GM19240 (cell line): ENCODE results near the gene NODAL.
"Not testable (repeated sequence)": the region's sequence is repeated elsewhere in the genome, so short reads cannot be mapped to it uniquely, and the experiment has no call there.

Experiments used
- DNase-seq: peaks from one replicate; pipeline ENCODE4 v3.0.0; 2011; ENCODE audit warnings: low spot score; ENCODE audit not compliant: insufficient read length

The NODAL gene

GRCh38 chr10:70441161-70441894 lies at the start of gene NODAL:
Gene NODAL (minus strand): TSS chr10:70441681. CDS start chr10:70441667, 14 bp downstream.
- DNase-seq: no peak

DNA sequence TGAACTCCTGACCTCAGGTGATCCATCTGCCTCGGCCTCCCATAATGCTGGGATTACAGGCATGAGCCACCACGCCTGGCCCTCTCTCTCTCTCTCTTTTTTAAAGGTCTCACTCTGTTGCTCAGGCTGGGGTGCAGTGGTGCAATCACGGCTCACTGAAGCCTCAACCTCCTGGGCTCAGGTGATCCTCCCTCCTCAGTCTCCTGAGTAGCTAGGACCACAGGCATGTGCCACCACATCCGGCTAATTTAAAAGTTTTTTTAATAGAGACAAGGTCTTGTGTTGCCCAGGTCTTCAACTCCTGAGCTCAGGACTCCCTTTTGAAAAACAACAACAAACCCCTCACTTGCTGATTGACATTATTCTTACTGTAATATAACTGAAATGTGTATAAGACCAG lies 48.7 kb upstream of the NODAL start:
- no peak for DNase-seq

- no peak for DNase-seq
Observed at GRCh38 chr10:70487824-70488223, 46.3 kb upstream of the NODAL start.

DNA sequence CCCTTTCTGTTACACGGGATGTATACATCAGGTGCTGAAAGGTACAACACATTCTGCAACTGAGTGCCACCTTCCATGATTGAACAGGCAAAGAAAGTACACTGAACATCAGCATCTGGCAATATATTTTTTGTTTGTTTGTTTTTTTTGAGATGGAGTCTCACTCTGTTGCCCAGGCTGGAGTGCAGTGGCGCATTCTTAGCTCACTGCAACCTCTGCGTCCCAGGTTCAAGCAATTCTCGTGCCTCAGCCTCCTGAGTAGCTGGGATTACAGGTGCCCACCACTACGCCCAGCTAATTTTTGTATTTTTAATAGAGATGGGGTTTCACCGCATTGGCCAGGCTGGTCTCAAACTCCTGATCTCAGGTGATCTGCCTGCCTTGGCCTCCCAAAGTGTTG lies 42.4 kb upstream of the NODAL start:
- not testable (repeated sequence) for DNase-seq

DNA sequence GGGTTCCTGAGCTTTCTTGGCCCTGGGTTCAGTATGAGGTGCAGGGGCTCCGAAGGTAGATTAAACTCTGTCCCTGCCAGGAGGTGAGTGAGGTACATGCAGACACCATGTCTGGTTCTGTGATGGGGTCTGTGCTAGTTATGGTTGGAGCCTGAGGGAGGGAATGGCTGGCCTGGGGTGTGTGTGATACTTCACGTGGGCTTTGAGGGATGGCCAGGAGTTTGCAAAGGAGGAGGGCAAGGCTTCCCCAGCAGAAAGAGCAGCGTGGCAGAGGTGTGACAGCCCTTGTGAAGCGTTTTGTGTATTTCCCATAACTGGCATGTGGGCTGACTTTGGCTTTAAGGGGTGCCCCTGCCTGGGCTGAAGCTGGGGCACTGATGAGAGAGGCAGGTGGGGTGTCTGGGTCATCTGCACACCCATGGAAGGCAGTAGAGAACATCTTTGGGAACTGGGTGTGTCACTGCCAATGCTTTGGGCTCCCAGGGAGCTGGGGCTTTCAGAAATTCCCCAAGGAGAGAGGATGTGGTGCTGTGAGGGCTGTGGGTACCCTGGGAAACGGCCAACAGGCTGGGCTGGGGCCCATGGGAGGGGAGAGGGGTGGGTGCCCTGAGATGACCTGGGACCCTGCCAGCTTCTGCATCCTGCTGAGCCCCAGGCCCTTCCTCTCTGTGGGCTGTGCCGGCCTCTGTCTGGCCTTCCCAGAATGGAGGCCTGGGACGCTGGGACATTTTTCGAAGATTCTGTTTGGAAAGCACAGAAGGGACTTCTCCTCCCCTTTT lies 41.7 kb upstream of the NODAL start:
- no peak for DNase-seq

GRCh38 chr10:70481831-70482530 lies 40.5 kb upstream of the NODAL start:
- DNase-seq: no peak

DNA sequence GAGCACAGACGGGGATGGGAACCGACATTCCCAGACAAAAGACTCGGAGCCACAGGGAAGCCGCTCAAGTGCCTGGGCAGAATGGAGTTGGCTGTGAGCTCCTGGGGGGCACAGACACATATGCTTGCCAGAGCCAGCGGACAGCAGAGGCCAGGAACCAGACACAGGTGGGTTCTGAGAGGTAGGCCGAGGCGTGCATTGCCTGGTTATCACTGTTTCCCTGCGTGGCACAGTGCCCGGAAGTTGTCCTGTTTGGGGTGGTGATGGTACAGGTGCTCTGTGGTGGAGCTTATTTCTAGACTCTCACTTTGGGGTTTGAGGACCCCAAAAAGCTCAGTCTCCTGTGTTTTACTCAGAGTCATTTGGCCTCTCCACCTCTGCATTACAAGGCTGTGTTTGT lies 39.6 kb upstream of the NODAL start:
- DNase-seq: no peak

DNA sequence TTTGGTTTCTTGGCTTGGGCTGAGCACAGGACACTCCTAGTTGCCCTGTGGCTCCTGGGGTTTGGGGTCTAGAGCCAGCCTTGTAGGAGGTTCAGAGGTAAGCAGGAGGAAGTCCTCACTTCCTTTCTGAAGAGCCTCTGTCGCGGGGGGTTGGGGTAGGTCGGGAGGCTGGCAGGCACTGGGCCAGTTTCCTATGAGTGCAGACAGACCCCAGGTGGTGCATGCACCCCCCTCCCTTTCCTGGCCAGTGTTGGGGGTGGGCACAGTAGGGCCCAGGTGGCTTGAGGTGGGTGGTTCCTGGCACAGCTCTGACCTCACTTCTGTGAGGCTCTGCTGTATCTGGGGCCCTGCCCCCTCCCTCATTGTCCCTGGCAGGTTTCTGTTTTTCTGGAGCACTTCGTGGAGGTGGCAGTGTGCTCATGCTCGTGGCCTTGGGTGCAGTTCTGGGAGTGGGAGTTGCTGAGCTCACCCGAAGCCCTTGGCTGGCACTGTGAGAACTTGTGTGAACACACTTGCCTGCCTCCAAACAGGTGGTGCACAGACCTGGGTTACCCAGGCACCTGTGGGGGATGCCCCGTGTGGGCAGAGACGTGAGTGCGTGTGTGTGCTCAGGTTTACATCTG lies 38.9 kb upstream of the NODAL start:
- DNase-seq: no peak

GRCh38 chr10:70479626-70480238 lies 38.3 kb upstream of the NODAL start:
- no peak for DNase-seq

DNA sequence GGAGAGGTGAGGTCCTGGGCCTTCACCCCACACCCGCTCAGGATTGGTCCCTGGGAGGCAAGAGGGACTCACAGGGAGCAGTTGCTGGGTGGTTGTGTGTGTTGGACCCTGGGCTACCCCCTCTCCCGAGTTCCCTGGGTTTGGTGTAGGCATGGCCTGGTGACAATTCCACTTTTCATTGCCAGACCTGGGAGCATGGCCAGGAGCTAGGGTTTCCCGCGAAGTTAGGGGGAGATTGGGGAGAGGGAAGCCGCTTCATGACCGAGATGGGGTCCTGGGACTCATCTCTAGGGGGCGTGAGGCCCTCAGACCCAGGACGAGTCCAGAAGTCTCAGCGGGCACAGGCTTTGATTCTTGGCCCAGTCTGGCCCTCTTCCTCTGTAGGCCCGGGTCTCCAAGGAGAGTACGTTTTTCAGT lies 37.7 kb upstream of the NODAL start:
- DNase-seq: no peak

GRCh38 chr10:70478191-70479164 lies 37.0 kb upstream of the NODAL start, which contains the start of gene PALD1:
Gene PALD1 (plus strand): TSS chr10:70478767. CDS start chr10:70525952, 47,185 bp downstream.
- no peak for DNase-seq

GRCh38 chr10:70477661-70478162 lies 36.2 kb upstream of the NODAL start:
- DNase-seq: no peak

- no peak for DNase-seq
Observed at GRCh38 chr10:70476249-70477035, 35.0 kb upstream of the NODAL start.

DNA sequence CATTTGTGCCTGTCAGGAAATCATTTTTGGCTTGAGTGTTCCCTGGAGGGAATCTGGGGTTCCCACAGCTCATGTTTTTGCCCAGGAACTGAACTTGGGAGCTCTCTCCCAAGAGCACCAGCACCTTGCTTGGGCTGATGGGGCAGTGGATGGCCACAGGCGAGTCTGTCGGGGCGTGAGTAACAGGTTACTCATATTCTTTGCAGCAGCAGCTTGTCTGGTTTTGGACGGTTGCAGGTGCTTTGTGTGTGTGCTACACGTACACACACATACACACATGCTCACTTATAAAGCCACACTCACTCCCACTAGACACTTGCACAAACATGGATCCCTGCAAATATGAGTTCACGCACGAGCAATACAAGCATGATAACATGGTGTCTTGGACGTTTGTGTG lies 34.2 kb upstream of the NODAL start:
- no peak for DNase-seq

DNA sequence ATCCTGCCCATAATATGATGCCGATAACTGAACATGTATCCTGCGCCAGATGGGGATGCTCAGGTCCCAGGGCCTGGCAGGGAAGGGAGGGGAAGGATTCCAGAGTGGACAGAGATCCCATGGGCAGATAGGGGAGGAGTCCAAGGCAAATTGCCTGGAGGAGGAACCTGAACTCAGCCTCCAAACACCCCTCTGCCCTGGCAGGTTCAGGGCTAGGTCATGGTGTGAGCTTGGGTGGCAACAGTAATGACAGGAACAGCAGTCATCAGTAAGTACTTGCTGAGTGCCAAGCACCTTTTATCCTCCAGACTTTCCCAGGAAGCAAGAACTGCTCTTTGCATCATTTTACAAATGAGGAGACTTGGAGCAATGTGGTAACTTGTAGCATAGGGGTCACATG lies 33.3 kb upstream of the NODAL start:
- DNase-seq: no peak

DNA sequence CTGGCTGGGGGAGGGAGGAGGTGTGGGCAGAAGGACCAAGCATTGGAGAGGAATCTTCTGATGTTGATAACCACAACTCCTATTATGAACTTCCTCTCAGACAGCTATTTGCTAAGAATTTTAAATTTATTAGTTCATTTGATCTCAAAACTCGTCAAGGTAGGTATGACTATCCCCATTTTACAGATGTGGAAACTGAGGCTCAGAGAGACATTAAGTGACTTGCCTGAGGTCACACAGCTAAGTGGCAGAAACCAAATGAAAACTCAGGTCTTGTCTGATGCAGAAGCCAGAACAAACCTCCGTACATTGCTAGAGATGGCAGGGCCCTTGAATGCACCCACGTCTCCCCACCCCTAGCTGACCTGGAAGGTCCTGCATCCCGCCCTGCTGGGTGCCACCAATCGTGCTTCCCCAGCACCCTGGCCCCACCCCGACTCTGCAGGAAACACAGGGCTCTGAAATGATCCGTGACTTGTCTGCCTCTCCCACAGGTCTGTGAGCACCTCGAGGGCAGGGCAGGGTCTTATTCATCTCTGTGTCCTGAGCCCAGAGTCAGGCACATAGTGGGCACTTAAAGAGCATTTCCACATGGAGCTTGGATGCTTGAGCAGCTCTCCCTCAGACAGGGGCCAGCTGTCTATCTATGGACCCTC lies 31.4 kb upstream of the NODAL start:
- no peak for DNase-seq

- DNase-seq: no peak
Observed at GRCh38 chr10:70466951-70467350, 25.5 kb upstream of the NODAL start.

GRCh38 chr10:70465832-70466231 lies 24.4 kb upstream of the NODAL start:
- DNase-seq: no peak
